ENCODE data around the gene PTRHD1. TPM values are rescaled to one million over a fixed set of nuclear protein-coding genes. Genes with fewer than 3 reads are reported as not detected.

The PTRHD1 gene
- total and polyA plus RNA-seq, 9 donors: 14.9 to 68.1 (median 21.1) TPM

DNA sequence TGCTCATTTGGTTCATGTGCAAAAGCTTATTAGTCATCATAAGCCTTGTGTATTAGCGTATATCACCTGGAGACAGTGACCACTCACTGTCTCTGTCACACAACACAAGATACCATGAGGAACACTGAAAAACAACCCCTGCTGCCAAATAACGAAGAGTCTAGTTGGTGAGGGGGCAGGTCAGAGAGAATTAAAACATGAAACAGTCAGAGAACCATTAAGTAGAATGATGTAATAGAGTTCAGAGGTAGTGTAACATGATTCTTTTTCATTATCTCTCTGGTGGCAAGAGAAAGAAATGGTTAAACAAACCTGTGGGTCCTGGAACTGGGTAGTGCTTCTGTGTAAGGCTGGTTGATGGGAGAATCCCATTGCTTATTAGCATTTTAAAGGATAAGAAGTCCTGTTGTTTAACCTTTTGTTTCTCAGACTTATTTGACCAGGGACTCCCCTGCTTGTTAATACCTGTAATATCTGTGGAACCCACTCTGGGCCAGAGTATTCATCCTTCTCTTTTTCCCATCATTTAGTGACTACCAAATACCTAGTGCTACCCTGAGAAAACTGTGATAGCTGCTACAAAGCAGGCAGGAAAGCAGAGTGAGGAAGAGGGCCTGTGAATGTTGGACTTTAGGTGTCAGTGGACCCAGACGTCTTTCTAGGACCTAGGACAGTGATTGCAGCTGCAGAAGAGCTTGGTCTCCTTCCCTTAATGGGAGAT, 38.0 kb downstream of the PTRHD1 start:
- Histone ChIP-seq H3K27me3 (no peaks in the 10 kb centered on the region), H3K4me3 (no peak overlapping the region), H3K4me1 (ENCODE audit: insufficient read depth) (no peaks in the 10 kb centered on the region), H3K36me3 (no peaks in the 10 kb centered on the region), H3K9me3 (no peaks in the 10 kb centered on the region), H3K27ac (no peak overlapping the region)
- DNase-seq: no peak
- intact Hi-C loops (cut with DNase I): no loop called here
- WGBS, 3 donors: 78 to 81% (median 79%) methylated on average over 3 of the region's 3 CpGs
- TF ChIP-seq EP300 (IDR thresholded peaks at IDR 0.05) (no peak), POLR2A (IDR thresholded peaks at IDR 0.05) (no peak)
- TF ChIP-seq, protein P1, sequence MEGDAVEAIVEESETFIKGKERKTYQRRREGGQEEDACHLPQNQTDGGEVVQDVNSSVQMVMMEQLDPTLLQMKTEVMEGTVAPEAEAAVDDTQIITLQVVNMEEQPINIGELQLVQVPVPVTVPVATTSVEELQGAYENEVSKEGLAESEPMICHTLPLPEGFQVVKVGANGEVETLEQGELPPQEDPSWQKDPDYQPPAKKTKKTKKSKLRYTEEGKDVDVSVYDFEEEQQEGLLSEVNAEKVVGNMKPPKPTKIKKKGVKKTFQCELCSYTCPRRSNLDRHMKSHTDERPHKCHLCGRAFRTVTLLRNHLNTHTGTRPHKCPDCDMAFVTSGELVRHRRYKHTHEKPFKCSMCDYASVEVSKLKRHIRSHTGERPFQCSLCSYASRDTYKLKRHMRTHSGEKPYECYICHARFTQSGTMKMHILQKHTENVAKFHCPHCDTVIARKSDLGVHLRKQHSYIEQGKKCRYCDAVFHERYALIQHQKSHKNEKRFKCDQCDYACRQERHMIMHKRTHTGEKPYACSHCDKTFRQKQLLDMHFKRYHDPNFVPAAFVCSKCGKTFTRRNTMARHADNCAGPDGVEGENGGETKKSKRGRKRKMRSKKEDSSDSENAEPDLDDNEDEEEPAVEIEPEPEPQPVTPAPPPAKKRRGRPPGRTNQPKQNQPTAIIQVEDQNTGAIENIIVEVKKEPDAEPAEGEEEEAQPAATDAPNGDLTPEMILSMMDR (IDR thresholded peaks at IDR 0.05): no peak

DNA sequence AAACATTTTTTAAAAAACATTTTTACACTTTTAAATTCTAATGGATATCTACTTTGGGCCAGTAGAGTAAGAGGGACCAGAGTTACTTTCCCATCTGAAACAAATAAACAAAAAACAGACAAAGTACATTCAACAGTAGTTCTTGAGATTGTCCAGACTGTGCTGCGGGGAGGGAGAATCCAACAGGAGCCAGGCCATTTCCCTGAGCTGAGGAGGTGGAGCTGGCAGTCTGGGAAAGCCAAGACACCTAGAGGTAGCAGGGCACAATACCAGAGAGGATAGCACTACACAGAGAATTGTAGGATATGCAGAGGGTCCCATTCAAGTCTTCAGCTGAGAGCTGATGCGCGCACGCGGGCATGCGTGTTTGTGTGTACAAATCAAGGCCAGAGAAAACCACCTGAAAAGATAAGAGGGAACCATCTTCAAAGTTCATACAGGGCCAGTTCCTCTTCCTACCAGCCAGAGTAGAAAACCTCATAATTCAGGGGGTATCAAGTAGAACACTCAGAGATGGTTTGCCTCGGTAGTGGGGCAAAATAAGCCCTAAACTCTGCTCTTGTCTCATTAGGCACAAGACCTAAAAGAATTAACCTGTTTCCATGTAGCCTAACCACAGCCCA, 44.0 kb downstream of the PTRHD1 start:
- TF ChIP-seq, protein P1 (IDR thresholded peaks at IDR 0.05): no peak
- Histone ChIP-seq H3K9me3 (no peaks in the 10 kb centered on the region), H3K4me1 (ENCODE audit: insufficient read depth) (no peaks in the 10 kb centered on the region), H3K4me3 (no peak overlapping the region), H3K27ac (no peak overlapping the region), H3K27me3 (no peaks in the 10 kb centered on the region), H3K36me3 (no peaks in the 10 kb centered on the region)
- intact Hi-C loops (cut with DNase I): no loop called here
- 94 to 97% (median 96%) methylated on average over 7 of the region's 7 CpGs for WGBS, 3 donors
- no peak for DNase-seq

GRCh38 chr2:24747299-24747698, 45.9 kb downstream of the PTRHD1 start:
- intact Hi-C loops (cut with DNase I): no loop called here
- 95 to 98% (median 96%) methylated on average over 3 of the region's 3 CpGs for WGBS, 3 donors
- H3K9me3 ChIP-seq: no peaks in the 10 kb centered on the region
- H3K4me3 ChIP-seq: no peak overlapping the region
- H3K4me1 ChIP-seq (ENCODE audit: insufficient read depth): no peaks in the 10 kb centered on the region
- H3K36me3 ChIP-seq: no peaks in the 10 kb centered on the region
- TF ChIP-seq POLR2A (IDR thresholded peaks at IDR 0.05) (no peak), EP300 (IDR thresholded peaks at IDR 0.05) (no peak)
- TF ChIP-seq, protein P1 (IDR thresholded peaks at IDR 0.05): no peak
- DNase-seq: no peak
- H3K27ac ChIP-seq: no peak overlapping the region
- no peaks in the 10 kb centered on the region for H3K27me3 ChIP-seq

GRCh38 chr2:24745825-24746224, 47.4 kb downstream of the PTRHD1 start:
- Histone ChIP-seq H3K4me3 (no peak overlapping the region), H3K36me3 (no peaks in the 10 kb centered on the region), H3K27ac (no peak overlapping the region), H3K4me1 (ENCODE audit: insufficient read depth) (no peaks in the 10 kb centered on the region), H3K9me3 (no peaks in the 10 kb centered on the region), H3K27me3 (no peaks in the 10 kb centered on the region)
- TF ChIP-seq, protein P1 (IDR thresholded peaks at IDR 0.05): no peak
- TF ChIP-seq EP300 (IDR thresholded peaks at IDR 0.05): no peak
- TF ChIP-seq POLR2A (IDR thresholded peaks at IDR 0.05): no peak
- no peak for DNase-seq
- intact Hi-C loops (cut with DNase I): no loop called here
- 86 to 90% (median 89%) methylated on average over 2 of the region's 2 CpGs for WGBS, 3 donors

Measured in ovary (tissue), 9 donors.